Measurements from ENCODE around the gene PRPSAP1. TPM values are rescaled to one million over a fixed set of nuclear protein-coding genes. Genes with fewer than 3 reads are reported as not detected.

The PRPSAP1 gene
- total RNA-seq, 1 experiment from 2014 or later = 25.9 TPM

GRCh38 chr17:76274112-76274956 is 79.4 kb downstream of the PRPSAP1 start:
- peaks cover 6% of the 10 kb centered on the region for H3K4me1 Mint-ChIP-seq (ENCODE audit: insufficient read depth, unreplicated experiment)
- CTCF ChIA-PET = interaction anchor here (0.9 to 1.6 kb wide), 3 partner anchors 10 to 171 kb away, joined by 3 to 6 read pairs (median 3); partner anchors contain the start of gene EXOC7
- H3K4me3 Mint-ChIP-seq (ENCODE audit: unreplicated experiment) = no peak overlapping the region
- no peak overlapping the region for H3K27ac Mint-ChIP-seq (ENCODE audit: low read depth, unreplicated experiment)
- POLR2A ChIA-PET = interaction anchor here (0.6 to 0.8 kb wide), 3 partner anchors 8 to 347 kb away, joined by 3 to 4 read pairs (median 4); no protein-coding TSS in a partner anchor
- intact Hi-C loops (cut with micrococcal nuclease) = no loop called here
- TF ChIP-seq CTCF (IDR thresholded peaks at IDR 0.05; ENCODE audit: unreplicated experiment) = no peak
- peaks cover 25% of the 10 kb centered on the region for H3K36me3 Mint-ChIP-seq (ENCODE audit: insufficient read depth, unreplicated experiment)
- H3K9me3 Mint-ChIP-seq (ENCODE audit: unreplicated experiment) = no peaks in the 10 kb centered on the region
- no TSS peak for BruUV-seq (replicated peaks)
- no peak for DNase-seq (ENCODE audit: unreplicated experiment)
- no peaks in the 10 kb centered on the region for H3K27me3 Mint-ChIP-seq (ENCODE audit: insufficient read depth, unreplicated experiment)

GRCh38 chr17:76273445-76274111 is 80.1 kb downstream of the PRPSAP1 start:
- no TSS peak for BruUV-seq (replicated peaks)
- TF ChIP-seq CTCF (IDR thresholded peaks at IDR 0.05; ENCODE audit: unreplicated experiment) = no peak
- POLR2A ChIA-PET = no interaction called here
- H3K9me3 Mint-ChIP-seq (ENCODE audit: unreplicated experiment) = no peaks in the 10 kb centered on the region
- intact Hi-C loops (cut with micrococcal nuclease) = no loop called here
- peaks cover 6% of the 10 kb centered on the region for H3K4me1 Mint-ChIP-seq (ENCODE audit: insufficient read depth, unreplicated experiment)
- CTCF ChIA-PET = interaction anchor here (0.8 to 1.6 kb wide), 3 partner anchors 14 to 274 kb away, joined by 3 to 6 read pairs (median 5); partner anchors contain the start of gene EXOC7
- peaks cover 25% of the 10 kb centered on the region for H3K36me3 Mint-ChIP-seq (ENCODE audit: insufficient read depth, unreplicated experiment)
- H3K27ac Mint-ChIP-seq (ENCODE audit: low read depth, unreplicated experiment) = no peak overlapping the region
- H3K27me3 Mint-ChIP-seq (ENCODE audit: insufficient read depth, unreplicated experiment) = no peaks in the 10 kb centered on the region
- H3K4me3 Mint-ChIP-seq (ENCODE audit: unreplicated experiment) = no peak overlapping the region
- DNase-seq (ENCODE audit: unreplicated experiment) = no peak

- Mint-ChIP-seq H3K27ac (ENCODE audit: low read depth, unreplicated experiment) (no peak overlapping the region), H3K4me1 (ENCODE audit: insufficient read depth, unreplicated experiment) (peaks cover 10% of the 10 kb centered on the region), H3K27me3 (ENCODE audit: insufficient read depth, unreplicated experiment) (no peaks in the 10 kb centered on the region), H3K9me3 (ENCODE audit: unreplicated experiment) (no peaks in the 10 kb centered on the region), H3K4me3 (ENCODE audit: unreplicated experiment) (no peak overlapping the region), H3K36me3 (ENCODE audit: insufficient read depth, unreplicated experiment) (peaks cover 28% of the 10 kb centered on the region)
- BruUV-seq (replicated peaks) = no TSS peak
- no peak for TF ChIP-seq CTCF (IDR thresholded peaks at IDR 0.05; ENCODE audit: unreplicated experiment)
- ChIA-PET CTCF (interaction anchor here (0.7 to 0.8 kb wide), 2 partner anchors 13 to 273 kb away, joined by 4 to 5 read pairs; no protein-coding TSS in a partner anchor), POLR2A (interaction anchor here (0.6 kb wide), 1 partner anchor 147 kb away, joined by 3 read pairs; no protein-coding TSS in a partner anchor)
- intact Hi-C loops (cut with micrococcal nuclease) = no loop called here
- no peak for DNase-seq (ENCODE audit: unreplicated experiment)
Observed at GRCh38 chr17:76272541-76273444, 80.9 kb downstream of the PRPSAP1 start.

Measured in MCF 10A (cell line).